Effector memory CD4-positive, alpha-beta T cell (primary cell): ENCODE measurements around the gene IL36RN.

ENCODE experiments used
- DNase-seq, 3 donors: peaks; one replicate each; pipeline ENCODE4 v3.0.0-alpha.2; 2020
- H3K27ac ChIP-seq: 2 replicates; pipeline ENCODE4 v1.7.0; 2013; ENCODE audit warnings: mild to moderate bottlenecking, low read length, moderate library complexity; ENCODE audit not compliant: insufficient read depth, poor library complexity, severe bottlenecking
- H3K27me3 ChIP-seq: replicated peaks from 2 replicates; pipeline ENCODE4 v1.7.0; 2013; ENCODE audit warnings: mild to moderate bottlenecking, low read length; ENCODE audit not compliant: insufficient read depth, control insufficient read depth, poor library complexity, severe bottlenecking
- H3K36me3 ChIP-seq: 2 replicates; pipeline ENCODE4 v1.7.0; 2013; ENCODE audit warnings: mild to moderate bottlenecking, low read length, moderate library complexity; ENCODE audit not compliant: control insufficient read depth, insufficient read depth
- H3K4me1 ChIP-seq: 2 replicates; pipeline ENCODE4 v1.7.0; 2013; ENCODE audit warnings: low read length, mild to moderate bottlenecking; ENCODE audit not compliant: control insufficient read depth, insufficient read depth, poor library complexity, severe bottlenecking
- H3K4me3 ChIP-seq: 2 replicates; pipeline ENCODE4 v1.7.0; 2013; ENCODE audit warnings: low read length, low read depth, mild to moderate bottlenecking; ENCODE audit not compliant: insufficient read depth, poor library complexity, severe bottlenecking
- H3K9me3 ChIP-seq: 2 replicates; pipeline ENCODE4 v1.7.0; 2013; ENCODE audit warnings: mild to moderate bottlenecking, low read length, moderate library complexity; ENCODE audit not compliant: control insufficient read depth
- total RNA-seq, 3 donors: gene quantifications; one replicate each; lab custom pipeline; 2026; lab: John Stamatoyannopoulos, UW

The IL36RN gene
- total RNA-seq, result 0 reads per million in 3 donors

GRCh38 chr2:113058998-113059960 lies at the start of gene IL36RN:
TSS of gene IL36RN (plus strand) at chr2:113059198. CDS start at chr2:113059439, 241 bp downstream.
- H3K4me3 ChIP-seq, result no peak within 1 kb of the TSS
- H3K4me1 ChIP-seq, result no peaks in the 10 kb centered on the region
- H3K27me3 ChIP-seq, result no peaks in the 10 kb centered on the region
- no peak for DNase-seq
- no peaks in the 10 kb centered on the region for H3K36me3 ChIP-seq
- H3K27ac ChIP-seq, result no peak within 1 kb of the TSS
- no peaks in the 10 kb centered on the region for H3K9me3 ChIP-seq

- no peaks in the 10 kb centered on the region for H3K9me3 ChIP-seq
- H3K27ac ChIP-seq, result no peak overlapping the region
- no peak for DNase-seq
- H3K4me1 ChIP-seq, result no peaks in the 10 kb centered on the region
- H3K27me3 ChIP-seq, result no peaks in the 10 kb centered on the region
- no peaks in the 10 kb centered on the region for H3K36me3 ChIP-seq
- no peak overlapping the region for H3K4me3 ChIP-seq
Measured at GRCh38 chr2:113009622-113010021, 49.4 kb upstream of the IL36RN start.

- no peak for DNase-seq
- Histone ChIP-seq H3K4me1 (no peaks in the 10 kb centered on the region), H3K27ac (no peak overlapping the region), H3K9me3 (no peaks in the 10 kb centered on the region), H3K27me3 (no peaks in the 10 kb centered on the region), H3K36me3 (no peaks in the 10 kb centered on the region), H3K4me3 (no peak overlapping the region)
Measured at GRCh38 chr2:113010088-113010487, 48.9 kb upstream of the IL36RN start.

GRCh38 chr2:113011108-113011507 lies 47.9 kb upstream of the IL36RN start:
- Histone ChIP-seq H3K27ac (no peak overlapping the region), H3K4me1 (no peaks in the 10 kb centered on the region), H3K27me3 (no peaks in the 10 kb centered on the region), H3K9me3 (no peaks in the 10 kb centered on the region), H3K36me3 (no peaks in the 10 kb centered on the region), H3K4me3 (no peak overlapping the region)
- DNase-seq, result no peak

DNA sequence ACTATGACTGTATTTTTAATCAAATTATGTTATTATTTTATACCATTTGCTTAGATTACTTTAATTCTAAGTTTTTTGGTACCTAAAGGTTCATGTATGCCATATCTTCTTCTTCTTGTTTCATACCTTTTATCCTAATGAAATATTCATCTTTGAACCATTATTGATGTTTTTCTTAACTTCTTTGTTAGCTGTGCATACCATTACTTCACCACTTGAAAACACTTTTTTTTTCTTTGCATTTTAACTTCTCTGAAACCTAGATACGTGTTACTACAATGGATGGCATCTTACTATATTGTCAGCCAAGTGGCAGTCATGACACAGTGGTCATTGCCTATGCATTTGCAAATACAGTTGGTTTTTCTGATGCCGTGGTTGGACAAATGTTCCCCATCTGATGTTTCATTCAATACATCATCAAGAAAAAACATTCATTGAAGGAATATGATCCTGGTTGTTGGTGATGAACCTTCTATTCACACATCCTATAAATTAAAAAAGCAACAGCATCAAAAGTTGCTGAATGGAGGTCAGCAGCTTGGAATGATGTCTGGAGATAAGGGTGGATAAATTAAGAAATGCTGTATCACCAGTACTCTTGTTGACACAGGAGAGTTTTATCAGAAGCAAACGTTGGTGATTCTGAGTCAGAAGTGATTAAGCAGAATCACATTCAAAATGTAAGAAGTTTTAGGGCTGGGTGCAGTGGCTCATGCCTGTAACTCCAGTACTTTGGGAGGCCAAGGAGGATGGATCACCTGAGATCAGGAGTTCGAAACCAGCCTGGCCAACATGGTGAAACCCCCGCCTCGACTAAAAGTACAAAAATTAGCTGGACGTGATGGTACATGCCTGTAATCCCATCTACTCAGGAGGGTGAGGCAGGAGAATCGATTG lies 46.3 kb upstream of the IL36RN start:
- no peaks in the 10 kb centered on the region for H3K27me3 ChIP-seq
- no peaks in the 10 kb centered on the region for H3K4me1 ChIP-seq
- H3K27ac ChIP-seq, result no peak overlapping the region
- H3K36me3 ChIP-seq, result no peaks in the 10 kb centered on the region
- H3K9me3 ChIP-seq, result no peaks in the 10 kb centered on the region
- no peak overlapping the region for H3K4me3 ChIP-seq
- DNase-seq, result no peak

GRCh38 chr2:113013336-113013661 lies 45.7 kb upstream of the IL36RN start:
- no peak overlapping the region for H3K4me3 ChIP-seq
- no peak for DNase-seq
- no peaks in the 10 kb centered on the region for H3K36me3 ChIP-seq
- H3K9me3 ChIP-seq, result no peaks in the 10 kb centered on the region
- no peak overlapping the region for H3K27ac ChIP-seq
- no peaks in the 10 kb centered on the region for H3K4me1 ChIP-seq
- H3K27me3 ChIP-seq, result no peaks in the 10 kb centered on the region

DNA sequence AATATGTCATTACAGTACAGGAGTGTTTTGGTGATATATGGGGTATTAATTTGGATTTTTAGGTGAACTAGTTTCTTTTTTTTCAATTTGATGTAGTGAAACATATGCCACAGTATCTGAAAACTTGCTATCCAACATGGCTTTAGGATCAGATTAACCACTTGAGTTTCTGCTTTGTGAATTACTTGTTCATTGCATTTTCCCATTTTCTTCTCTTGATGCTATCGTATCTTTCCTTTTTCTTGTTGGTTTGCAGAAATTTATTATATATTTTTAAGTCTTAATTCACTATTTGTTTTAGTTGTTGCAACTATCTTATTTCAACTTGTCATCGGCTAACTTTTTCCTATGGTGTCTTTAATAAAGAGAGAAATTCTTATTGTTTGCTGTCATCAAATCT lies 44.9 kb upstream of the IL36RN start:
- H3K36me3 ChIP-seq, result no peaks in the 10 kb centered on the region
- no peaks in the 10 kb centered on the region for H3K4me1 ChIP-seq
- no peaks in the 10 kb centered on the region for H3K27me3 ChIP-seq
- H3K27ac ChIP-seq, result no peak overlapping the region
- no peaks in the 10 kb centered on the region for H3K9me3 ChIP-seq
- no peak overlapping the region for H3K4me3 ChIP-seq
- DNase-seq, result no peak

- DNase-seq, result no peak
- Histone ChIP-seq H3K36me3 (no peaks in the 10 kb centered on the region), H3K4me1 (no peaks in the 10 kb centered on the region), H3K27ac (no peak overlapping the region), H3K9me3 (no peaks in the 10 kb centered on the region), H3K4me3 (no peak overlapping the region), H3K27me3 (no peaks in the 10 kb centered on the region)
Measured at GRCh38 chr2:113015042-113015441, 44.0 kb upstream of the IL36RN start.

DNA sequence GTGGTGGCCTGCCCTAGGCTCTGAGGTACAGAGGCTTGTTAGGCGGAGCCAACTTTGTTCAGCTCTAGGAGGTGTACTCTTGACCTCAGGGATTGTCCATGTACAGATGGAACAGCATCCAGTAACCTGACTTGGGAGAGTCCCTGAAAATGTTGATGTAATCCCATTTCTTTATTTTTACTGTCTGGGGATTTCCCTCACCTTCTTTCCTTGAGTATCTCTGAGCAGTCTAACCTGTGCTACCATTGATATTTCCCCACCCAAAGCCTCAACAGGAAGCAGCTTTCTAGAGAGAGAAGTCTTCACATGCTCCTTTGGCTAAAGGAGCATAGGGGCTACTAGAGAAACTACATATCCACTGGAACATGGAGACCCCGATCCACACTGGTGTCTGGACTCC lies 43.3 kb upstream of the IL36RN start:
- Histone ChIP-seq H3K36me3 (no peaks in the 10 kb centered on the region), H3K27me3 (no peaks in the 10 kb centered on the region), H3K27ac (no peak overlapping the region), H3K4me1 (no peaks in the 10 kb centered on the region), H3K4me3 (no peak overlapping the region), H3K9me3 (no peaks in the 10 kb centered on the region)
- DNase-seq, result no peak

GRCh38 chr2:113018509-113018908 lies 40.5 kb upstream of the IL36RN start:
- DNase-seq, result no peak
- no peak overlapping the region for H3K27ac ChIP-seq
- no peaks in the 10 kb centered on the region for H3K36me3 ChIP-seq
- no peak overlapping the region for H3K4me3 ChIP-seq
- no peaks in the 10 kb centered on the region for H3K4me1 ChIP-seq
- no peaks in the 10 kb centered on the region for H3K9me3 ChIP-seq
- H3K27me3 ChIP-seq, result no peaks in the 10 kb centered on the region
